DOHH2 (cell line): ENCODE data around the gene SH3RF3.

Experiments
- EZH2phosphoT487 ChIP-seq: fragments of 200-600 bp; sonication (generic); IDR thresholded peaks from 2 replicates; pipeline ENCODE4 v1.6.1; 2017; ENCODE audit warnings: borderline replicate concordance, mild to moderate bottlenecking, antibody characterized with exemption, low read length, moderate library complexity, mixed read lengths
- TF ChIP-seq, protein P1 (sequence below): fragments of 200-600 bp; sonication (generic); IDR thresholded peaks from one replicate; pipeline ENCODE4 v1.5.1; 2014; ENCODE audit warnings: antibody characterized with exemption, mild to moderate bottlenecking, low read depth, low read length; ENCODE audit not compliant: poor library complexity, severe bottlenecking

DNA sequence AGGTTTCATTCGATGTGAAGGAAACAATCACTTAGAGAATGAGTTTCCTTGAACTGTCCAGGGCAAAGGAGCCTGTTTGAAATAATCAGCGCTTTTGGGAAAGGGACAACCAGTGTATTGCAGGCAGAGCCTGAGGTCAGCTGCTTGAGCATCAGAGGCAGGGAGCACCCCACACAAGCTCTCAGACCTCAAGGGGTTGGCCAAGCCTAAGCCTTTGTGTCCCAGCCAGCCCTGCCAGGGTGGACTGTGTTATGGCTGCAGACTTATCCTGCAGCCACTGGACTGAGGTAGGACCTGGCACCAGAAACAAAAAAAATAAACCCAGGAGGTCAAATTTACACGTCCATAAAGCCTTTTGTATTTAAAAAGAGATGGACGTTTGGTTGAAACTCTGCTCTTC is 256.5 kb downstream of the SH3RF3 start:
- TF ChIP-seq, protein P1, sequence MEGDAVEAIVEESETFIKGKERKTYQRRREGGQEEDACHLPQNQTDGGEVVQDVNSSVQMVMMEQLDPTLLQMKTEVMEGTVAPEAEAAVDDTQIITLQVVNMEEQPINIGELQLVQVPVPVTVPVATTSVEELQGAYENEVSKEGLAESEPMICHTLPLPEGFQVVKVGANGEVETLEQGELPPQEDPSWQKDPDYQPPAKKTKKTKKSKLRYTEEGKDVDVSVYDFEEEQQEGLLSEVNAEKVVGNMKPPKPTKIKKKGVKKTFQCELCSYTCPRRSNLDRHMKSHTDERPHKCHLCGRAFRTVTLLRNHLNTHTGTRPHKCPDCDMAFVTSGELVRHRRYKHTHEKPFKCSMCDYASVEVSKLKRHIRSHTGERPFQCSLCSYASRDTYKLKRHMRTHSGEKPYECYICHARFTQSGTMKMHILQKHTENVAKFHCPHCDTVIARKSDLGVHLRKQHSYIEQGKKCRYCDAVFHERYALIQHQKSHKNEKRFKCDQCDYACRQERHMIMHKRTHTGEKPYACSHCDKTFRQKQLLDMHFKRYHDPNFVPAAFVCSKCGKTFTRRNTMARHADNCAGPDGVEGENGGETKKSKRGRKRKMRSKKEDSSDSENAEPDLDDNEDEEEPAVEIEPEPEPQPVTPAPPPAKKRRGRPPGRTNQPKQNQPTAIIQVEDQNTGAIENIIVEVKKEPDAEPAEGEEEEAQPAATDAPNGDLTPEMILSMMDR, result no peak
- TF ChIP-seq EZH2phosphoT487, result no peak
